CD4-positive, alpha-beta T cell treated with Interleukin-6 at 100 ng/mL for 8 hours (primary cell): ENCODE data around the gene MAX.
"Not testable (repeated sequence)": the region's sequence is repeated elsewhere in the genome, so short reads cannot be mapped to it uniquely, and the experiment has no call there.

ENCODE experiments used
- DNase-seq: peaks from one replicate; pipeline ENCODE4 v3.0.0-alpha.2; 2020; ENCODE audit warnings: mixed read lengths, low spot score

MAX gene

DNA sequence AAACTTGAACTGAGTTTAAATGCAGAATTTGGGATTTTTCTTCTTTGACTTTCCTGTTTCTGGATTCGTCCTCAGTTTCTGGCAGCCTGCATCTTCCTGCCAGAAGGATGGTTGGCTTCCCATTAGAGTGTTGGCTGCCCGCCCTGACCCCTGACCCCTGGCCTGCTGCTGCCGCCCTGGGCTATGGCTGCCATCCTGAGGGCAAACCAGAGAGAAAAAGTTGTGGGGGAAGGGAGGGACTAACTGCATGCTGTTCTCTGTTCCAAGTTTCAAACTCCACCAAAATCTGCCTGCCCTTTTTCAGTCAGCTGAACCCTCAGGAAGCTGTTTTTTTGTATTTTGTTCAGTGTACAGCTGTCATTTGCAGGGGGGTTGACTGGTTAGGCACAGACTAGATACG lies 67.3 kb downstream of the MAX start:
- no peak for DNase-seq

DNA sequence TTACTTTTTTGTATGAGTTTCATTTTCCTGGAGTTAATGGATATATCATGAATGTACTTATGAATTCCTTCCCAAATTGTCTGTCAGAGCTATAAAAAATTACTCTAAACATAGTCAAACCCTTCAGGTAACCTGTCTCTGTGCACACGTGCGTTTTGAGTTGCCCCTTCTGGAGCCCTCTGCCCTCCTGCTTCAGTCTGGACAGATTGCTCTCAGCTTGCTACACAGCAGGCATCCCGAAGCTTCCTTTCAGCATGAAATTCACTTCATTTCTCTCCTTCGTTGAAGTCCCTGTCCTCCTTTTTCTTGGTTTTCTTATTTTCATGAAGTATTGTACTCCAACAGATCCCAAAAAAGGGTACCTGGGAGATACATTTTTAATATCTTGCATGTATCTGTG lies 68.3 kb downstream of the MAX start:
- DNase-seq: no peak

DNA sequence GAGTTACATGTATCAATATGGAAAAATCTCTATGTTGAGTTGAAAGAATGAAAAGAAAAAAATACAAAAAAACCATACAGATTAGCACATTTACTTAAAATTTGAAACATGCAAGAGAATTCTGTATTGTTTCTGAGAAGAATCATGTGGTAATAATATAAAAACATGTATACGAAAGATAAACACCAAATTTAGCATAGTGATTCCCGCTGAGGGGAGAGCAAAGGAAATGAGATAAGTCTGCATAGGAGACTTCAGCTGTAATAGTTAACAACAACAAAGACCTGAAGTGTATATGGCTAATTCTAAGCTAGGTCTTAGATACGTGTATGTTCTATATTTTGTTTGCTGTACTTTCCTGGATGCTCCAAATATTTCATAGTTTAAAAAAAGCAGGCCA lies 69.1 kb downstream of the MAX start:
- DNase-seq: no peak

DNA sequence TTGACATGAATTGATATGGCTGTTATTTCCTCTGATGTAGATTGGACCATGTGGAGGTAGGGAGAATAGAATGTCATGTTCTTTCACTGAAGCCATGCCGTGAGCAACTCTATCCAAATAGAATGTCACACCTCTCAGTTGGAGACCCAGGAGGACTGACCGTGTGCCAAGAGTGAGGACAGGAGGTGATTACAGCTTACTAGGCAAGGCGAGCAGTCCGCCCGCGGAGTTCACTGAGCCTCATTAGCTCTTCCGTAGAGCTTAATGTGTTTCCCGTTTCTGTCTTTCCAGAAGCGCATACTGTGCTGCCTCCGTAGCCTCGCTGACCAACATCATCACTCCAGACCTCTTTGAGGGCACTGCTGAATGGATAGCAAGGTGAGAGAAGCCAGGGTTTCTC lies 70.0 kb downstream of the MAX start:
- no peak for DNase-seq

DNA sequence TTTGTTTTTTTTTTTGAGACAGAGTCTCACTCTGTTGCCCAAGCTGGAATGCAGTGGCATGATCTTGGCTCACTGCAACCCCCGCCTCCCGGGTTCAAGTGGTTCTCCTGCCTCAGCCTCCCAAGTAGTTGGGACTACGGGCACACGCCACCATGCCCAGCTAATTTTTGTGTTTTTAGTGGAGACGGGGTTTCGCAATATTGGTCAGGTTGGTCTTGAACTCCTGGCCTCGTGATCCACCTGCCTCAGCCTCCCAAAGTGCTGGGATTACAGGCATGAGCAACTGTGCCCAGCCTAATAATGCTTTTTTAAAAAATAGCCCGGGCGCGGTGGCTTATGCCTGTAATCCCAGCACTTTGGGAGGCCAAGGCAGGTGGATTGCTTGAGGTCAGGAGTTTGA lies 71.0 kb downstream of the MAX start:
- not testable (repeated sequence) for DNase-seq

DNA sequence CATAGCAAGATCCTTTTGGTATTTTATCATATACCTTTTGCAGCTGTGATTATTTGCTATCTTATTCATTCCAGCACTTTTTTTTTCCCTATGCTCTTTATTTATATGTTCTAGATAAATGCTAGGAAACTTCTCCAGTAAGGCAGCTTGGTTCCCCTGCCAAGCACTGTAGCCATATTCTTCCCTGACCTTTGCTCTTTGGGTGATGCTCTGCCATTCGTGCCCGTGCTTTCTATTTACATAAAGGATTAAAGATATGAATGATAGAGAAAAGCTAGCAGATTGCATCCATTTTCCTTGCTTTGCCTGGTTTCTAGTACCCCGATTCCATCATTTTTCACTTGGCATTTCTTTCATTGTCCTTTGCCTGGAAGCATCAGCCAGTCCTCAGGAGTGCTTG lies 73.4 kb downstream of the MAX start:
- DNase-seq: no peak

DNA sequence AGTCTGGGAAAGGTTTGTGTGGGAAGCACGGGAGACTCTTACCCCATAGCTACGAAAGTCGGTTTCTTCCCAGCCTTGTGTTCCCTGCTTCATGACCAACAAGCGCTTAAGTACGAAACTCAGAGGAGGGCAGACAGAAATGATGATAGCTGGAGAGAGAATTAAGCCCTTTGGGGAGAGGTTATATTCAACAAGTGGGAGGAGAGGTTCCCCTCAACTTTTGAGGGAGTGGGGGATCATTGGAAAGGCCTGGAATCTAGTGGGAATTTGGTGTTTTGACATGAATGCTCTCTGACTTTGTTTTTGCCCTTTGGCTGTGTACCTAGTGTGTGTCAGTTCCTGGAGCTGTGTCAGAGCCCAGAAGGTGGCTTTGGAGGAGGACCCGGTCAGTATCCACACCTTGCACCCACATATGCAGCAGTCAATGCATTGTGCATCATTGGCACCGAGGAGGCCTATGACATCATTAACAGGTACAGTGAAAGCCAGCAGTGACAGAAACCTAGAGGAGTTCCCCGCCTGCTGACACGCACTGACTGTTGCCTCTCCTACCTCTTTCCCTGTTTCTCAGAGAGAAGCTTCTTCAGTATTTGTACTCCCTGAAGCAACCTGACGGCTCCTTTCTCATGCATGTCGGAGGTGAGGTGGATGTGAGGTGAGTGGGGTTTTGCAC lies 75.1 kb downstream of the MAX start:
- no peak for DNase-seq

DNA sequence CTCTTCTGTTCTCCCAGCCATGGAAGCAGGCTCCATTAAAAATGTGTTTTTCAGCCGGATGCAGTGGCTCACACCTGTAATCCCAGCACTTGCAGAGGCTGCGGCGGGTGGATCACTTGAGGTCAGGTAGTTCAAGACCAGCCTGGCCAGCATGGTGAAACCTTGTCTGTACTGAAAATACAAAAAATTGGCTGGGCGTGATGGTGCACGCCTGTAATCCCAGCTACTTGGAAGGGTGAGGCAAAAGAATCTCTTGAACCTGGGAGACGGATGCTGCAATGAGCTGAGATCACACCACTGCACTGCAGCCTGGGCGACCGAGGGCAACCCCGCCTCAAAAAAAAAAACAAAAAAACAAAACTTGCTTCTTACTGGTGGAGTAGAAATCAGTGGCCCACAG lies 75.8 kb downstream of the MAX start:
- DNase-seq: no peak

DNA sequence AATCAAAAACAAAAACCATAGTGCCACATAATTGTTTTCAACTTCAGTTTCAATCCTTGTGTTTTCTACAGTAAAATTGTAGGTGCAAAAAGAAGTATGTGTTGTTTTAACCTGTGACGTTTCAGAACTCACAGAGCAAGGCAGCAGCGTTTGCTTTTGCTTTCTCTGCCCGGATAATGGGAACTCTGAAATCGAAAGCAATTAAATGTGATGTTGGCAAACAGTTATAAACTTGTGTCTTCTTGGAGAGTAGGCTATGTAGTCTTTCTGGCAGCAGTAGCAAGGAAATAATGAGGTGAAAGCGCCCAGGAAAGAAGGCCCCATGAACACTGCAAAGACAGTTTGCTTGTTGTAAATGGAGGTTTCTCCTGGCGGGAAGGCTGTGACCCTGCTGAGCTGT lies 76.5 kb downstream of the MAX start:
- DNase-seq: no peak
